K562 (cell line): ENCODE measurements around the gene CD14. TPM values are rescaled to one million over a fixed set of nuclear protein-coding genes. Genes with fewer than 3 reads are reported as not detected.

Experiments used
- BRD4 ChIP-seq: fragments of 200-600 bp; sonication (generic); IDR thresholded peaks from 2 replicates; pipeline ENCODE4 v1.6.1; 2017; ENCODE audit warnings: inconsistent platforms
- BRD9 ChIP-seq: fragments of 450-650 bp; IDR thresholded peaks from 2 replicates; pipeline ENCODE4 v1.6.1; 2018; ENCODE audit warnings: low read depth; ENCODE audit not compliant: partially characterized antibody
- CREB5 ChIP-seq: fragments of 250-450 bp; sonication (Bioruptor Pico); IDR thresholded peaks from 2 replicates; pipeline ENCODE4 v1.5.0; 2020; ENCODE audit warnings: mild to moderate bottlenecking
- DMBX1 ChIP-seq: fragments of 250-450 bp; sonication (Bioruptor Pico); IDR thresholded peaks from 2 replicates; pipeline ENCODE4 v1.8.0; 2022; ENCODE audit warnings: inconsistent platforms, mild to moderate bottlenecking, moderate library complexity, borderline replicate concordance
- HDAC8 ChIP-seq: fragments of 450-650 bp; IDR thresholded peaks from 2 replicates; pipeline ENCODE4 v1.6.1; 2016; ENCODE audit warnings: mild to moderate bottlenecking, missing genetic modification characterization, moderate library complexity, missing compliant biosample characterization
- HINFP ChIP-seq: fragments of 450-650 bp; conservative IDR thresholded peaks from 2 replicates; pipeline ENCODE4 v1.6.1; 2016; ENCODE audit warnings: missing genetic modification characterization, low read depth, mild to moderate bottlenecking, control low read depth, missing compliant biosample characterization
- HMBOX1 ChIP-seq: sonication (generic); IDR thresholded peaks from 2 replicates; pipeline ENCODE4 v1.6.1; 2016
- MEF2D ChIP-seq: conservative IDR thresholded peaks from 2 replicates; pipeline ENCODE4 v1.6.1; 2016; ENCODE audit warnings: low read depth, missing genetic modification characterization, missing compliant biosample characterization
- NFRKB ChIP-seq: fragments of 450-650 bp; IDR thresholded peaks from 2 replicates; pipeline ENCODE4 v1.6.1; 2016; ENCODE audit warnings: low read depth
- NR2C1 ChIP-seq, 2 experiments: fragments of 450-650 bp; IDR thresholded peaks; 2 replicates each; pipeline ENCODE4 v1.6.1; 2017; ENCODE audit warnings: mild to moderate bottlenecking in 2 of 2, antibody characterized with exemption in 1 of 2, inconsistent platforms in 1 of 2, missing compliant biosample characterization in 1 of 2, missing genetic modification characterization in 1 of 2
- TEAD1 ChIP-seq, 2 experiments: fragments of 450-650 bp in 1 of 2; sonication (generic) in 1 of 2; formaldehyde crosslinking; IDR thresholded peaks; 2 replicates each; pipeline versions ENCODE4 v1.4.0 to v1.8.0; 2020 to 2022; ENCODE audit warnings: mild to moderate bottlenecking in 2 of 2, missing genetic modification reagents in 1 of 2
- THRAP3 ChIP-seq: fragments of 450-650 bp; IDR thresholded peaks from 2 replicates; pipeline ENCODE4 v1.6.1; 2016; ENCODE audit warnings: mild to moderate bottlenecking, inconsistent platforms, borderline replicate concordance
- ZBTB11 ChIP-seq, 3 experiments: fragments of 200-800 bp in 1 of 3; fragments of 250-450 bp in 1 of 3; fragments of 450-650 bp in 1 of 3; sonication (Bioruptor Pico) in 1 of 3; sonication (Bioruptor generic) in 1 of 3; formaldehyde crosslinking in 1 of 3; IDR thresholded peaks; 2 replicates each; pipeline versions ENCODE4 v1.6.1 to v1.8.0; 2016 to 2022; ENCODE audit warnings: mild to moderate bottlenecking in 2 of 3, missing genetic modification characterization in 2 of 3, missing compliant biosample characterization in 1 of 3, moderate library complexity in 1 of 3
- ZKSCAN8 ChIP-seq: fragments of 200-800 bp; sonication (Bioruptor generic); IDR thresholded peaks from 2 replicates; pipeline ENCODE4 v1.6.1; 2016; ENCODE audit warnings: missing genetic modification characterization, missing compliant biosample characterization
- ZNF175 ChIP-seq: fragments of 200-800 bp; sonication (Bioruptor generic); IDR thresholded peaks from 2 replicates; pipeline ENCODE4 v1.6.1; 2016; ENCODE audit warnings: low read depth, mild to moderate bottlenecking, missing genetic modification characterization, missing compliant biosample characterization
- ZNF395 ChIP-seq: fragments of 200-800 bp; sonication (Bioruptor generic); IDR thresholded peaks from 2 replicates; pipeline ENCODE4 v1.6.1; 2017; ENCODE audit warnings: missing genetic modification characterization, missing compliant biosample characterization
- ZNF584 ChIP-seq: fragments of 200-800 bp; sonication (Bioruptor generic); IDR thresholded peaks from 2 replicates; pipeline ENCODE4 v1.6.1; 2016; ENCODE audit warnings: low read depth, mild to moderate bottlenecking, missing genetic modification characterization, missing compliant biosample characterization
- ZNF589 ChIP-seq: fragments of 200-800 bp; sonication (Bioruptor generic); IDR thresholded peaks from 2 replicates; pipeline ENCODE4 v1.6.1; 2016; ENCODE audit warnings: low read depth, missing genetic modification characterization, missing compliant biosample characterization
- polyA plus RNA-seq, 8 experiments: library from polyadenylated mRNA; depleted of rRNA in 4 of 8; stranded (reverse) in 5 of 8; unstranded in 3 of 8; fragments of >200 nt; fragmentation: Nextera tagmentation in 2 of 8; fragmentation: Illumina TruSeq in 1 of 8; extraction: Ambion mirVana in 2 of 8; extraction: Trizol in 1 of 8; gene quantifications; 2 replicates each; pipeline versions ENCODE4 v1.2.1 to v1.2.3, GENCODE V29; 2011 to 2014; ENCODE audit warnings: inconsistent platforms in 1 of 8, missing spikeins in 1 of 8
- total RNA-seq, 7 experiments: library from RNA; depleted of rRNA in 6 of 7; stranded (reverse); fragments of >200 nt in 6 of 7; fragmentation: Illumina TruSeq in 2 of 7; extraction: Trizol in 2 of 7; gene quantifications; 2 replicates each; pipeline versions ENCODE4 v1.2.1 to v1.2.3, GENCODE V29; 2011 to 2021; ENCODE audit warnings: low replicate concordance in 1 of 7

The CD14 gene
- total and polyA plus RNA-seq, 9 of the 15 experiments (the other 6 are each of a cell fraction or from before 2014, with no cell fraction given): 0.07 to 0.47 (median 0.14) TPM; not detected in 2

GRCh38 chr5:140638898-140639147, 5.8 kb upstream of the CD14 start (continued):
- 0 out of 2 replicates have a peak, but pooled peaks have one; percentile 27 for TF ChIP-seq HINFP
- peak; percentile 71; the same call in 1 of the 2 replicates for TF ChIP-seq NR2C1 (IDR thresholded peaks at IDR 0.05)
- TF ChIP-seq NR2C1 (tag; IDR thresholded peaks at IDR 0.05): peak; percentile 83
- TF ChIP-seq TEAD1 (CRISPR knock-in tag; IDR thresholded peaks at IDR 0.05): peak in 1 of 2 experiments; percentile 10; a peak in 1 of 4 replicates
- peak; percentile 71 for TF ChIP-seq BRD9
- peak; percentile 63; the same call in 1 of the 2 replicates for TF ChIP-seq ZNF395 (CRISPR knock-in tag)
- peak in 1 of 3 experiments; percentile 28; a peak in 1 of 6 replicates for TF ChIP-seq ZBTB11 (CRISPR knock-in tag; IDR thresholded peaks at IDR 0.05)
- TF ChIP-seq THRAP3: 0 out of 2 replicates have a peak, but pooled peaks have one; percentile 27
- peak; percentile 71 for TF ChIP-seq BRD4
- 0 out of 2 replicates have a peak, but pooled peaks have one; percentile 72 for TF ChIP-seq CREB5
- peak; percentile 67; the same call in 1 of the 2 replicates for TF ChIP-seq ZNF589 (CRISPR knock-in tag)
- TF ChIP-seq NFRKB: peak; percentile 94
- TF ChIP-seq ZNF584 (CRISPR knock-in tag): peak; percentile 87; the same call in 1 of the 2 replicates
- 0 out of 2 replicates have a peak, but pooled peaks have one; percentile 7 for TF ChIP-seq ZKSCAN8 (CRISPR knock-in tag)
- peak; percentile 76; the same call in 1 of the 2 replicates for TF ChIP-seq HDAC8 (tag)
- TF ChIP-seq DMBX1 (CRISPR knock-in tag): 0 out of 2 replicates have a peak, but pooled peaks have one; percentile 7
- TF ChIP-seq ZNF175 (CRISPR knock-in tag): peak; percentile 22; the same call in 1 of the 2 replicates
- TF ChIP-seq MEF2D (tag): peak; percentile 62; the same call in 1 of the 2 replicates
- 0 out of 2 replicates have a peak, but pooled peaks have one; percentile 19 for TF ChIP-seq HMBOX1
